Activated CD8-positive, alpha-beta memory T cell treated with anti-CD3 and anti-CD28 coated beads, Interleukin-2, amount 50 U/mL, for 4 hours (primary cell): ENCODE measurements around the gene LRRC75B.
"Not testable (repeated sequence)": the region's sequence is repeated elsewhere in the genome, so short reads cannot be mapped to it uniquely, and the experiment has no call there.

Experiments used
- DNase-seq: peaks from one replicate; pipeline ENCODE4 v3.0.0-alpha.2; 2020

Gene LRRC75B, protein sequence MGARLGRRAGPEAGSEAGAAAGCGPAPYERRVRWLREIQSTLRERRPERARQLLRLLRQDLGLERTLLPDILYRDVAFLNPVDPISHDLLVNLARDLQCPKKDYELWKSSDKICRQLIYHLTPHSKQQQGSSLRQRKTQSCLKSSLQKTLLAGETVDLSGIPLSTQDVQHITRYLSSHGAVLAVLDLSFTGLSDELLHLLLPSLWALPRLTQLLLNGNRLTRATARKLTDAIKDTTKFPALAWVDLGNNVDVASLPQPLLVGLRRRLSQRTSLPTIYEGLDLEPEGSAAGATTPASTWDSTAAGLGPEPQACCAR

GRCh38 chr22:24592851-24593558, at the start of gene LRRC75B:
Gene LRRC75B (minus strand): TSS chr22:24593073. CDS start chr22:24593039, 34 bp downstream.
- no peak for DNase-seq

DNA sequence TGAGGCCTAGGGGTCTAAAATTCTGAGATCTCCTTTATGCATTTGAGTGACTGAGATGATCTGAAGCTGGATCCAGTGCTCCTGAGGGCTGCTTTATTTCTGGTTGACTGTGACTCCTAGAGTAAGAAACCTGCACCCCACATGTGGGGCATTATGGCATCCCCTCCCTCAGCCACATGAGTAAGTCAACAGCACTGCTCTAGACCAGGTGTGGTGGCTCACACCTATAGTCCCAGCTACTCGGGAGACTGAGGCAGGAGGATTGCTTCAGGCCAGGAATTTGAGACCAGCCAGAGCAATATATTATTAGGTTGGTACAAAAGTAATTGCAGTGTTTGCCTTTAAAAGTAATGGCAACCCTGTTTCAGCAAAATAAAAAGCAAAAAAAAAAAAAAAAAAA, 49.4 kb upstream of the LRRC75B start:
- not testable (repeated sequence) for DNase-seq

GRCh38 chr22:24636513-24636912, 43.6 kb upstream of the LRRC75B start:
- not testable (repeated sequence) for DNase-seq

DNA sequence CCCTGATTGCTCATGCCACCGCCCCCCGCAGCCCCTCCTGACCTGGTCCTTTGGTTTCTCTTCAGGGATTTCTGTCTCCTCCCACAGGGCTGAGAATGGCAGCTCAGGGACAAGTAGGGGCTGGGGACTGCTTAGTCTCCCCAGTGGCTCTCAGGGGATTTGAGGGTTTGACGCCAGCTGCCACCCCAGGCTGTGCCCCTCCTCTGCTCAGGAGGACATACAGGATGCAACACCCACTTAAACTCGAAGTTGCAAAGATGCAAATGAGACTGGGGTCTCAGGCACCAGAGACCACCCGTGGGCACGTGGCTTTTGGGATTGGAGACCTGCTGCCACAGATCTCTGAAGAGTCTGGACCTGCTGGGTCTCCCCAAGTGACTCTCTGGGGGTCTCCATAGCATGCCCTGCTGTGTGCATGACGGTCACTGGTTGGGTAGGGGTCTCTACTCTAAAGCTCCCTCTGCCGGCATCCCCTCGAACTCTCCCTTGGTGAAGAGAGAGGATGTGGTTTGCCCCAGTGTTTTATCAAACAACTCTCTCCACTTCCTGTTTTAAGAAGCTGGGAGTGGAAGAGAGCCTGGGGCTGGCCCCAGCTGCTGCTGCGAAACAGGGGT, 42.0 kb upstream of the LRRC75B start:
- not testable (repeated sequence) for DNase-seq

GRCh38 chr22:24633231-24634023, 40.6 kb upstream of the LRRC75B start:
- not testable (repeated sequence) for DNase-seq

GRCh38 chr22:24632642-24633041, 39.8 kb upstream of the LRRC75B start:
- not testable (repeated sequence) for DNase-seq

DNA sequence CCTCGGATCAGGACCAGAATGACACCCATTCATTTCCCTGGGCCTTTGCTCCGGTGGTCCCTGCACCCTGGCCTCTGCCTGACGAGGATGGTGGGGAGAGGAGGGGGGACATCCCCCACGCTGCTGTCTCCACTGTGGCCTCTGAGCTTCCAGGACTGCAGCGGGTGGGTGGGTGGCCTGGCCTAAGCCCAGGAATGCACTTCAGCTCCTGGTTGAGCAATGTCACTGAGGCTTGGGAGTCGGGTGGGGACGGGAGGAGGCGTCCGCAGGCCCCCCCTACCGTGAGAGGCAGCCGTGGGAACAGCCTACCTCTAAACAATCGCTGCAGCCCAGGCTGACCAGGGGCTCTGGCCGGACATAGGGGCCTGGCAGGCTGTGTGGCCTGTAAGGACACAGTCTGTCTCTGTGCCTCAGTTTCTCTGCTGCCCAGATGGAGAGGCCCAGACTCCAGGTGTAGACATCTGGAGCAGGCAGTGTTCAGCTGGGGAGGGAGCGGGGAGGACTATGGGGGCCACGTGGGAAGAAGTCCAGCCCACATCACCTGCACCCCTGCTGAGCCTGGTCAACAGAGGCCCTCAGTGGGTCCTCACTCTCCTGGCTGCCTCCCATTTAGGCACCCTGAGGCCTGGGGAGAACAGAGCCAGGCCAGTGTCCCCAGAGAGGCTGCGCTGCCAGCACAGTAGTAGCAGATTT, 38.7 kb upstream of the LRRC75B start:
- not testable (repeated sequence) for DNase-seq

- not testable (repeated sequence) for DNase-seq
Observed at GRCh38 chr22:24630812-24631427, 38.0 kb upstream of the LRRC75B start.

DNA sequence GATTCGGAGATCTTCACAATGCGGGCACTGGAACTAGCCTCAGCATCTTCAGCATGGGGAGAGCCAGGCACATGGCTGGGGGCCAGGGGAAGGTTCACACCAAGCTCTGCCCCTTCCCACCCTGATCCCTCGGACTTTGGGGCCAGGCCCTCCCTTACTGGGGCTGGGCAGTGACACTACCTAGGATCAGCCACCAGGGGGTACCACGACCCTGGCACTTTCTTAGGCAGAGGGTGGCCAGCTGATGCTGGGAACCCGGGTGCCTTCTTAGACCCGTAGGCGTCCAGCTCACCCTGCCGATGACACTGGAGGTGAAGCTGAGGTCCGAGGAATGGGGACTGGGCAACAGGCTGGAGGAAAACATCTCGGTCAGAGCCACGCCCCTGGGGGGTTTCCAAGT, 36.2 kb upstream of the LRRC75B start:
- not testable (repeated sequence) for DNase-seq

DNA sequence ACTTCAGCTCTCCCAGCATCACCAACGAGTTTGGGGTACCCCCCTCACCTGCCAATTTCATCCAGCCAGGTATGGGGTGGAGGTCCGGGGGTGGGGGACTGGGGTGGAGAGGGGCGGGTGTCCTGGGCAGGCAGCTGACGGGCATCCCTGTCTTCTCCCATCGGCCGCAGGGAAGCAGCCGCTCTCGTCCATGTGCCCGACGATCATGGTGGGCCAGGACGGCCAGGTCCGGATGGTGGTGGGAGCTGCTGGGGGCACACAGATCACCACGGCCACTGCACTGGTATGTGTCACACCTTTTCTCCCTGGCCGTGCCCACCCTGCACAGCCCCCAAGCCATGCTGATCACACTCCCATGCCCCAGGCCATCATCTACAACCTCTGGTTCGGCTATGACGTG, 35.0 kb upstream of the LRRC75B start:
- not testable (repeated sequence) for DNase-seq

DNA sequence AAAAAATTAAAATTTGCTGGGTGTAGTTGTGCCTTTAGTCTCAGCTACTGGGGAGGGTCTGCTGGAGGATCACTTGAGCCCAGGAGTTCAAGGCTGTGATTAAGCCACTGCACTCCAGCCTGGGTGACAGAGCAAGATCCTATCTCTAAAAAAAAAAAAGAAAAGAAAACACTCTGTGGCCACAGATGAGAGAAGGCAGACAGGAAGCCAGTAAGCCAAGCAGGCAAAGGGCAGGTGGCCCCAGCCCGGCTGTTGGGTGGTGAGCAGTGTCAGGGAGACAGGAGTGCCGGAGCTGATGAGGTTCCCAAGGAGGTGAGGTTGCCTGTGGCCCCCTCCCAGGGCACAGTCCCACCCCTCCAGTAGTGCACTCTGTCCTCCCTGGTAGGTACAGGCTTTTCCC, 29.7 kb upstream of the LRRC75B start:
- DNase-seq = not testable (repeated sequence)

- DNase-seq = not testable (repeated sequence)
Observed at GRCh38 chr22:24621244-24621643, 28.4 kb upstream of the LRRC75B start.

GRCh38 chr22:24614794-24615193, 21.9 kb upstream of the LRRC75B start:
- not testable (repeated sequence) for DNase-seq

- DNase-seq = not testable (repeated sequence)
Observed at GRCh38 chr22:24609888-24610287, 17.0 kb upstream of the LRRC75B start.

DNA sequence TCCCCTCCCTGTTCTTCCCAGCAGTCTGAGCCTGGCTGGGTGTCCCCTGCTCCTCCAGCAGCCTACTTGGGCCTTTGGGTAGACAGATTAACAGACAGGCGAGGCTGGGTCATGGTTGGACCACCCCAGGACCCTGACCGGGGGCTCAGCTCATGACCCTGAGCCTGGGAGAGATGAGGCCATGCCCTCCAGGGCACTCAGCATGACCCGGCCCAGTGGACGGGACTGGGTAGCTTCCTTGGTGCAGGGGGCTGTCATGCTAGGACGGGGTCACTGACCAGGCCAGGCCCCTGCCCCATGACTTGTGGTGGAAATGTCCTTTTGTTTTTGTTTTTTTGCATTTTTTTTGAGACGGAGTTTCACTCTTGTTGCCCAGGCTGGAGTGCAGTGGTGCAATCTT, 15.5 kb upstream of the LRRC75B start:
- not testable (repeated sequence) for DNase-seq

- DNase-seq = peak; percentile 48
Observed at GRCh38 chr22:24607429-24607983, 14.6 kb upstream of the LRRC75B start.

GRCh38 chr22:24606340-24606739, 13.5 kb upstream of the LRRC75B start:
- not testable (repeated sequence) for DNase-seq

DNA sequence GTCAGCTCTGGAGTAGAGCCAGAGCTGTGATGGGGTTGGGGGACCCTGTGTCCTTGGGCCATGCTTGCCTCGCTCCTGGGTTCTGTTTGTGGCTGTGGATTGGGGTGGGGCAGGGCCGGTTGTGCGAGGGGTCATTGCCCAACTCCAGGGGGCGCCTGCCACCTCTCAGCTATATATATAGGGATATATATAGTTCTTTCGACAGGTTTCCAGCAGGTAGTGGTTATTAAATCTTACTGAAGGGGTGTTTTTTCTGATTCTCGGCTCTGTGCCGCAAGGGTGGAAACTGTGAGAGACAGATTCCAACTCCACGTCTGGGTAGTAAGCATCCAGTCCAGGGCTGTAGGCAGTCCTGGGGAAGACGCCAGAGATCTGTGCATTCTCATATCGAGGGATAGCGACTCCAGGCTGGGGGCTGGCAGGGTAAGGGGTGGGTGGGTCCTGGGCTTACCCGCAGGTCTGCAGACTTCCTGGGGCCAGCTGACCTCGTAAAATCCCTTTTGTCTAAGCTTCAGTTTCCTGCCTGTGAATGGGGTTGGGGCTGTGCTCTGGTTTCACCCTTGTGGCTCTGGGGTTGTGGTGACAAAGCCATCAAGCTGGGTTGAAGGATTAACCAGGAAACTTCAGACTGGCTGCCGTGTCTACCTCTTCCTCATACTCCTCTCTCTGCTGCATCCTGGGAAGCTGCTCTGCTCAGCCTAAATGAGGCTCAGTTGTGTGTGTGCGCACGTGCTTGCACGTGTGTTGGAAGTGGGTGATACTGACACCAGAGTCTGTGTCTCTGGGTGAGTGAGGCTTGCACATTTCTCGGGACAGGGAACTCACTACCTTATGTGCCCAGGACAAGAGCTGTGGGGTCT, 11.1 kb upstream of the LRRC75B start:
- DNase-seq = not testable (repeated sequence)

DNA sequence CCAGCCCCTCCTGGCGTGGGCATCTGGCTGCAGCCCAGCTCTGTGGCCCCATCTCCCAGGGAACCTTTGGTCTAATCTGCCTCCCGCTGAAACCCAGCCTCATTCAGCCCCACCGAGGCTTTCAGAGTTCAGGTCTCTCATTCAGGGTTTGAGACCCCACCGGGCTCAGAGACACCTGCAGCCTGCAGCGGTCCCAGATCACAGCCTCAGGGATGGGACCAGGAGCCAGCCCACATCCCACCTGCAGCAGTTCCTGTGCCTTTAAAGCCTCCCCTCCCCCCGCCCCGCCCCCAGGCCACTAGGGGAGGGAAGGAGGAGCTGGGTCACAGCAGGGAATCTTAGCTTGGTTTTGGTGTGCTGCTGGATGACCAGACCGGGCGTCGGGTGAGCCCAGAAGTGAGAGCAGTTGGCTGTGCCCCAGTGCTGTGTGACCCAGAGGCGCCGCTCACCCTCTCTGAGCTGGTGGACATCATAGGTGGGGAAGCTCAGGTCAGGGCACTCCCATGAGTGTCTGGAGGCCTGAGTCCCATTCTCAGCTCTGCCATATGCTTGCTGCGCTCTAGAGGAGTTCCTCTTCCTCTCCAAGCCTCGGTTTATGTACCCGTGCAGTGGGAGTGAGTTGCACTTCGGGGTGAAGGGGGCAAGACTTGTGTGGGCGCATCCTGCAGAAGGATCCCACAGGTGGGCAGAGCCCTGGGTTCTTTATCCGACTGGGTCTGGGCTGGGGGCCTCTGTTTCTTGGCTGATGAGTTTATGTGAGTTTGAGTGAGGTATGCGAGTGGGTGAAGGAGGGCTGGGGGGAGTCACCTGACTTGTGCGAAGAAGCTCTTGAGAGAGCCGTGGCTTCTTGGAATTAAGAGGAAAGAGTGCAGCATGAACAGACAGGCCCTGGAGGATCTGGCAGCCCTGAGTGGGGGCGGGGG, 10.2 kb upstream of the LRRC75B start, which contains the start of gene GGT1:
Gene GGT1, plus strand, starts transcription at position 347 of the 923 bp plus-strand sequence. CDS start 7,889 bp downstream, outside the sequence.
- DNase-seq = not testable (repeated sequence)
